NOMO-1 (cell line): ENCODE data around the gene TENM4.

Experiments
- DNase-seq, 2 experiments: peaks; one replicate each; lab custom pipeline; 2025; ENCODE audit not compliant: unreplicated experiment in 2 of 2; lab: John Stamatoyannopoulos, UW

TENM4 gene

DNA sequence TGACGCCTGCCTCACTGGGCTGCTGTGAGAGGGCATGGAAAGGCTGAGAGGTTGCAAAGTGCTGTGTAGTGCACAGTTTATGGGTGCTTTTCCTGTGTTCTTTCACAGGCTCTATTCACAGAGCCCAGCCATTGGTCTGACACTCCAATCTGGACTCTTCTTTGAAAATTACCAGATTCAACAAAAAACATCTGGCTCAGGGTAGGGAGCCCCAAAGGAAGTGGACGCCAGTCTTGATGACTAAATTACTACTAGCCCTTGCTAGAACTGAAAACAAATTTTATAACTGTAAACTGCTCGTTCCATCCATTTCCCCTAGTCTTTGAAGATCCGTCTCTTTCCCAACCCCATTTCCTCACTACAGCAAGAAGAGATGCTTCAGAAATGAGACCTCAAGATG is 178.6 kb downstream of the TENM4 start:
- DNase-seq = no peak

DNA sequence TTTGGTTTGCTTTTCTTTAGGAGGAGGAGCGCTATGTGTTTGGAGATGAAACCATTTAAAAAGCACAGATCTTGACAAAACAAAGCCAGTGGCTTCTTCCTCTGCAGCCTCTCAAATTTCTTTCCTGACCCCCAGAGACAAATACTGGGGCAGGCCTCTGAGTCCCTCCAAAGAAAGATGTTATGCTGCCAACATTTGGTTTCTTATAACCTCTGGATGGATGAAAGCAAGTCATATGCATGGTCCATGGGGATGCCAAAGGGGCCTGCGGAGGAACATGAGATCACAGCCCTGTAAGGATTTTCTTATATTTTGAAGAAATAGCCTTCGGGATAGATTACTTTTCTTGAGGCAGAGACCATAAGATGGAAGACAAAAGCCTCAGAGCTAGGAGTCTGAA is 179.1 kb downstream of the TENM4 start:
- DNase-seq = no peak

DNA sequence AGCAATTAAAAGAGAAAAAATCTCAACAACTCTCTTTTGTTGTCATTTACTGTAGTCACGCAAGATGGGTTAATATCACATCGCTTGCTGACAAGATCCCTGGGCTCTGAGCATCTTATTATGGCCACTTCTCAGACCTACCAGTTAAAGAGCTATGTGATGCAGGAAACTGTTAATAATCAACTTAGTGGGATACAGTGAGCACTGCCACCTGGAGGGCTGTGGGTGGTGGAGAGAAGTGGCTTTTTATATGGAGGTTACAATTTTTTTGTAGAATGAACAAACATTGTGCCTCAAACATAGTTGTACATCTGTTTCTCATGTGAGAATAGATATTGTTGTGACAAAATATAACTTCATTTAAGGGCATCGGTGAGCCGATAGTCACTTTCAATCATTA is 181.0 kb downstream of the TENM4 start:
- DNase-seq = no peak

DNA sequence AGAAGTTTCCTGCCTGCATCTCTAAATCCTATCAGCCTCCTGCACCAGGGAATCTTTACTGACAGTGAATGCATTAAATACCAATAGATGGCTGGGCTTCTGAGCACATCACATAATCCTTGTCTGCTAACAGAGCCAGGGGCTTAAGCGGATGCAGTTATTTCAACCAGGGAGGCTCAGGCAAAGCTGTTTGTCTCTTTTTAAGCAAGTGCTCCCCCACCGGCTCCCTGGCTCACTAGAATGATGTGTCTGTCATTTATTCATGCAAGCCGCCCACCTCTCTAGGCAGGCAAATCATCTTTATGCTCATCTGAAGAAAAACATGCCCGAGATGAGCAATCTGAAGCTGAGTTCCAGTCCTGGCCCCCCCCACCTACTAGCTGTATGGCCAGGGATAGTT is 182.3 kb downstream of the TENM4 start:
- no peak for DNase-seq

DNA sequence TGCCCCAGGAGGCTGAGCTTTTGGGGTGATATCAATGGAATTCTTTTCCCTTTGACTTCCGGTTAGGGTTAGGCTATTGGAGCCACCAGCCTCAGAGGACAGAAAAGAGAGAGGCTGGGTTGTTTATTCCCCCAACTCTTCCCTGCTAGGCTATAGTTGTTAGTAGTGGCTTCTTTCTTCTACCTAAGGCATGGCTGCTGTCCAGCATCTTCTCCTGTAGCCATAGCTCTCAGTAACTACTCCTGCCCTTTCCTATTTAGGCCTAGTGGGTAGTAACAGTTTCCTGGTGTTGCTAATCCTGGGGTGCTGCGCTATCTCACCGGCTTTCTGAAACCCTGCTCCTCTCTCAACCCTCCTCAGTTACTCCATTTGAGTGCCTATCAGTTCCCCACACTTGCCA is 184.9 kb downstream of the TENM4 start:
- DNase-seq = no peak

DNA sequence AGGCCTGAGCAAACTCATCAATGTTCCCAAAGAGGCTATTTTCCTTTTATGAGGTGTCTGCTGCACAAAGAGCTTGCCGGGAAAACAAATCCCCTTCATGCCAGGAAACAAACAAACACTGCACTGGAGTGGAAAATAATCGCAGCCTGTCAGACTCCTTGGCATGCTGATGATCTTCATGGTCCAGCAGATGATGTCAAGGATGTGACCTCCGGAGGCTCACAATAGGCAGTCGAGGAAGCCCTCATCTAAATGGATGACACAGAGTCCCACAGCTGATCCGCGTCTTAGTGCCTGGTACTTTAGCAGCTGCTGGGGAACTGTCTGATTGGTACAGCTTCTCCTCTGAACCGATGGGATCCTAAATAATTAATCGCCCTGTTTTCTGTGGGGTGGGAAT is 187.6 kb downstream of the TENM4 start:
- no peak for DNase-seq

DNA sequence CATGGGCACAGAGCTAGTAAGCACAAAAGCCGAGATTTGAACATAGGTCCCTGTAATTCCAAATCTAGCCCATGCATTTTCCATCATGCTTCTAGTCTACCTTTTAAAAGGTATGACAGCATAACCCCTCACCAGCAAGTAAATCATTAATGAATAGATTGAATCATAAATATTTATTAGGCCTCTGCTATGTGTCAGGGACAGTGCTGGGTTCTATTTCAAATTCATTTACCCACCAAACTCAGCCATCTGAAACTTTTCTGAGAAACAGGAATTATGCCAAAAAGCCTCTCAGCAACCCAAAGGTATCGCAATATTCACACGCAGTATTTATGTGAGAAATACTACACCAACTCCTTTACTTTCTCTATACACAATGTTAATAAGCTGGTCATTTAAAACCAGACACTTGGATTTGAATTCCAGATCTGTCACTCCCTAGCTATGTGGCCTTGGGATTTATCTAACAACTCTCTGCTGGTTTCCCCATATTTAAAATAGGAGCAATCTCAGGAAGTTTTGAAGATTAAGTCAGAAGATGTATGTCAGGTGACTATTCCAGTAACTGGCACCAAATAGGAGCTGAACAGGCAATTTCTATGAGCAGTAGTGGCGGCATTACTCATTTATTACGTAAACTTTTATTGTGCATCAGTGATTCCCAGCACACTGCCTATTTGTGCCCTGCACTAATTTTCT is 191.4 kb downstream of the TENM4 start:
- no peak for DNase-seq

DNA sequence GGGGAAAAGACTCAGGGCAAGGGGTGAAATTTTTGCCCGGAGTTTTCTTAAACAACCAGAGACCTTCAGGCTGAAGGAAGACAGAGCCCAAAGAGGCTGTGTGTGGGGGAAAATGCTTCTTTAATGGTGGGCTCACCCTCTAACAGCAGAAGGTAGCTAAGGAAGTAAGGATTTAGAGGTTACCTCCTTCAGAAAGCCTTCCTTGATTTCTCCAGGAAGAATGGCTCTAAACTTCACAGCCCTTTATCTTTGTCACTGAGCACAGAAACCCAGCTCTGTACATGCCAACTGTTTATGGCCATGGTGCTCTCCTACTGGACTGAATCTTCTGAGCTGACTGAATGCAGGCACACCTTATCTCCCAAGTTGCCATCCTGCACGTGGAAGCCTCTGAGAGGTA is 196.0 kb downstream of the TENM4 start:
- no peak for DNase-seq

DNA sequence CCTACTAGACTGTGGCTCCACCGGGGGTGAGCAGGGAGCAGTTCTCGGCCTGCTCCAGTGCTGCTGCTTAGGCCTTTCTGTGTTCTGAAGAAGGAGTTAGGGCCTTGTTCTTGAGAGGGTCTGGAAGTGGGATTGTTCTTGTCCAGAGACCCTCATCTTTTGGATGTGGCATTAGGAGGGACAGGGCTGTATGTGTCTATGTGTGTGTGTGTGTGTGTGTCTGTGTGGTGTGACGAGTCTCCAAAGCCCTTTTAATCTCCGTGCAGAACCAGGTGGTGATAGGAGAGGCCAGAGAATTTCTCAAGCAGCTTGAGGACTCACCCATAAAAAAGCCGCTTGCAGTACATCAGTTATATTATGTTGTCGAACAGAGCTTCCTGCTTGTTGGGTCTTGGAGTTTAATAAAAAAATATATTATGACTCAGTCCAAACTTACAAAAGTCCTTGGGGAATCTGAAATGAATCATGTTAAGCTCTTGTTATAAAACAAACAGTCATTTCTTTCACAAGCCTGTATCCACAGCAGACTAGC is 196.5 kb downstream of the TENM4 start:
- no peak for DNase-seq

DNA sequence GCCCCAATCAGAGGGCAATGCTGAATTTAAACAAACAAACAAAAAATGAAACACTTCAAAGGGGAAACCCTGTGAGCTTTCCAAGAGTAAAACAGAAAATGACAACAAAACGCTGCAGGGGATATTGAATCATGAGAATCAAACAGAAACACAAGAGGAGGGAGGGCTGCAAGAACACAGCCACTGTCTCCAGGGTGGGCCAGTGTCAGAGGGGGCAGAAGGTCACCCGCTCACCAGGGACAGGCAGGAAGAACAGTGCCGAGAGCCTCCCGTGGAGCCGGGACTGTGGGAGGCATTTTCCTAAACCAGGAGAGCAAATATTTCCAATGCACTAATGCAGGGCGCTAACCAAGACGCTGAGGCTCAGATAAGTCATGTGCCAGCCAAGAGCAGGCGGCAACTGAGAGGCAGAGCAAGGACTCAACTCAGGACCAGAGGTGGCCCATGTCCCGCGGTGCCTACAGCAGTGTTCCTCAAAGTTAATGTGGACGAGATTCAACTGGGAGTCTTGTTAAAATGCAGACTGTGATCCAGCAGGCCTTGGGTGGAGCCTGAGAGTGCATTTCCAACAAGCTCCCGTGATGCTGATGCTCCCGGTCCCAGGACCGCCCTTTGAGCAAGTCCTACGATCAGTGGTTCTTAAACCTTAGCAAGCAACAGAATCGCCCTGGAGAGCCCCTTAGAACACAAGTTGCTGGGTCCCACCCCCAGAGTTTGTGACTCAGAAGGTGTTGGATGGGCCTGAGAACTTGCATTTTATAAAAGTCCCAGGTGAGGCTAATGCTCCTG is 197.2 kb downstream of the TENM4 start:
- no peak for DNase-seq

DNA sequence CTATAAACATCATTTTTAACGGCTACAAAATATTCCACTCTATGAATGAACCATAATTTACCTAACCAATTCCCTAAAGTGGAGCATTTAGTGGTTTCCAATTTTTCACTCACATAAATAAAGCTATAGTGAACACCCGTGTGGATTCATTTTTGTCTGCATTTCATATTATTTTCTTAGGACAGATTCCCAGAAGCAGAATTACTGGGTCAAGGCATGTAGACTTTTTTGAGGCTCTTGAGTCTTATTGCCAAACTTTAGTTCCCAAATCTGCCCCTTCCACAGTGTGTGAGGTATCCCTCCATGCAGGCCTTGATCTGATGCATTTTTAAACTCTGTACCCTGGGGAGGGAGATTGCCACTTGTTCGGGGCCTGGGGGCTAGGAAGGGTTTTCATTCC is 198.2 kb downstream of the TENM4 start:
- DNase-seq = no peak

DNA sequence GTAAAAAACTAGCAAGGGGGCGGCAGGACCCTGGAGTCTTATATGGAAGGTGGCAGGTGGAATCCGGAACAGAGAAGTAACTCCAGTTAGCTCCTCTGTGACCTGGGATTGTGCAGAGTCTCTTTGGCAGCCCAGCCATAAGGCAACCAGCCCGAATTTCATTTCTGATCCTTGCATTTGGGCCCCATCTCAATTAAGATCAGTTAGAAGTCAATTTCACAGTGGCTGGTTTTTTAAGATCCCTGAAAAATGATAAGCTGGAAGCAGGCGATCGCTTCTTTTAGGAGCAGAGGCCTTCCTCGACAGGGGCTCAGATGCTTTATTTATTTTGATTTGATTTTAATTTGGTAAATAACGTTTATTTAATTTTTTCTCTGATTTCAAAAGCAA is 199.0 kb downstream of the TENM4 start:
- no peak for DNase-seq

DNA sequence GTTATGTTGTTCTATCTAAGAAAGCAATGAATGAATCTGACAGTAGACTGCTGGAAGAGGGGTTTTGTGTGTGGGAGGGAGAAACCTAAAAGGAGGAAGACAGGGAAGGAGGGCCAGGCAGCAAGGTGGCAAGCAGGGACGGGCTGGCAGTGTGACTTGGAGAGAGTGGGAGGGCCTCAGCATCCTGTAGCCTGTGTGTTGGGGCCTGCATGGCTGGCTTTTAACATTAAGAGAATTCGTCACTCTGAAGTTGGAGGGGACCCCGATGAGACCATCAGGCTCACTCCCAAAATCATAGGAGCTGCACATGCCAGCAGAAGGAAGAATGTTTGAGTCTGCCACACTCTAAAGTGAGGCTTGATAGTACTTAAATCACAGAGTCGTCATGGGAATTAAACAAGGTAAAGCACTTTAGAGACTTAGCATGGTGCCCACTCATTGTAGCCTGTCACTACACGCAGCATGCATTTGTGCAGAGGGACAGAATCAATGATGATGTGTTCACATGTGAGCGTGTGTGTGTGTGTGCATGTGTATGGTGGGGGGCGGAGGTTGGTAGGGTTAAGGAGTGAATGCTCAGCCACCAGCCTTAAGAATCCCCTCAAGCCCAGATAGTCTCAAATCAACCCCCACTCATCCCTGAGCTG is 199.5 kb downstream of the TENM4 start:
- no peak for DNase-seq

DNA sequence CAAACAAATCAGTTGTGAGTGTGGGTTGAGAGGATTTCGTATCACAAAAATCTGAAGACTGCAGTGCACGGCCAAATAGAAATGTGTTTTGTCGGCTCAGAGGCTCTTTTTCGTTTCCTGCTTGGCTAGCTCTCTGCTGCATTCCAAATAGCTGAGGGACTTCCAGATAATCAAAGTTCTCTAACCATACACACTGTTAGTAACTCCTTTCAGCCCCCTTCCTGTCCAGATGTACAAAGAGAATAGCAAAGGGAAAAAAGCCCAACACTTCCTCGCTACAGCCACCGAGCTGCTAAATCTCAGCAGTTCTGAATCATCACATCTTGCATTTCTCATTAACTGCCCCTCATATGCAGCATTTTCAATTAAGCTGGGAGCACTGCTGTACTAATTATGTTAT is 203.1 kb downstream of the TENM4 start:
- DNase-seq = no peak

DNA sequence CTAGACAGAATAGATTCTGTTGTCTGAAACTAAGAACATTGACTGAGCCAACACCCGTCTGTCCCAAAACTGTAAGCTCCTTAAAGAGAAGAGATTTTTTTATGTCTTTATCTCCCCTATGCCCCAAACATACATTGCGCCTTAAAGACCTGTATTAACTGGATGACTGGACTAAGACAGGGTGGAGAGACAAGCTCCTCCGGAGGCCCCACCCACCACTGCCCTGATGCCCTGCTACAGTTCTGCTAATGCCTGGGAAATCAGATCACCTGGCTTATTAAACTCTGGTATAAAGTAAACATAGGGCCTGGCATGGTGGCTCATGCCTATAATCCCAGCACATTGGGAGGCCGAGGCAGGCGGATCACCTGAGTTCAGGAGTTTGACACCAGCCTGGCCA is 203.7 kb downstream of the TENM4 start:
- no peak for DNase-seq

DNA sequence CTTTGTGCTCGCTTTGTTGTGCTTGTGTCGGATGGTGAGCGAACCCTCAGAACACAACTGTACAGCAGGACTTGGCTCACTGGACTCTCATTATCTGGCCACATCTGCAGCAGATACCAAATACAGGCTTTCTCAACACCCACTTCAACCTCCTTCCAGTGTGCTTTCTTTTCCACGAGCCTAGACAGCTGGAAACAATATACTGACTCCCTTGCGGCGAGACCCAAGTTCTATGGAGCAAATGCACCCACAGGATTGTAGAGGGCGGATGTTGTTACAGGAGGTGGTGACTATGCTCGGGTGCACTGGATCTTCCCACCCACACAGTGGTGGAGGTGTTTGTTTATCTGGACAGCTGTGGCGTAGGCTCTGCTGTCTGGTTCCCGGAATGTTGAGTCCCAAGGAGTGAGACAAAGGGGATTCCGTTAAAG is 204.3 kb downstream of the TENM4 start:
- no peak for DNase-seq

DNA sequence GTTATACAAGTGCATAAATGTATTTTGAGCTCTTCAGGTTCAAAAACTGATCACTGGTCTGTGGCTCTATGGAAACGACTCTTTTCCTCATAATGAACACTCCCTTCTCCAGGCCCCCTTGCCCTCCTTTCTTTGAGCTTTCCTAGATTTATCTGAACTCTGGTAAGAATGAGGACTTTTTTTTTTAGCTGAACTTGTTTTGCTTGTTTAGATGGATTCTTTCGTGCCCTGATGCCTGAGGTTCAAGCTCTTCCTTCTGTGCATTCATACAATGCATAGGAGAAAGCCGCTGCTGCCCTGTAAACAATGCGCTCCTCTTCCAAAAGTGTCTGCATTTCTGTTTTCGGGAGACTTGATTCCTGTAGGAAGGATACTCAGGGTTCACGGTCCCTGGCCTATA is 205.1 kb downstream of the TENM4 start:
- no peak for DNase-seq

DNA sequence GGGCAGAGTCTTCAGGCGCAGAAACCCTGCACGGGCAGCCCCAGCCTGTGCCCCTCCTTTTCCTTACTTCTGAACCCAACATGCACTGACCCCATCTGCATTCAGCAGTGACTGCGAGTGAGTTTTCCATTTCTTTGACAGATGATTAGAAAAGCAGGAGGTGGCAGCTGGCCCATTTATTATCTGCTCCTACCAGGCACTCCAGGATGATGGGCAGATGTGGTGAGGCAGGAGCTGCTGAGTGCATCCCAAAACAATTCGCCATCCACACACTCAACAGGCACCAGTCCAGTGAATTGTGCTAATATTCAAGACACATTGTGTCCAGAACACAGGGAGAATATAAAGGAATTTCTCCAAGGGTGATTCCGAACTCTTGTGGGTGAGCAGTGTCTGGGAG is 208.5 kb downstream of the TENM4 start:
- DNase-seq = no peak

DNA sequence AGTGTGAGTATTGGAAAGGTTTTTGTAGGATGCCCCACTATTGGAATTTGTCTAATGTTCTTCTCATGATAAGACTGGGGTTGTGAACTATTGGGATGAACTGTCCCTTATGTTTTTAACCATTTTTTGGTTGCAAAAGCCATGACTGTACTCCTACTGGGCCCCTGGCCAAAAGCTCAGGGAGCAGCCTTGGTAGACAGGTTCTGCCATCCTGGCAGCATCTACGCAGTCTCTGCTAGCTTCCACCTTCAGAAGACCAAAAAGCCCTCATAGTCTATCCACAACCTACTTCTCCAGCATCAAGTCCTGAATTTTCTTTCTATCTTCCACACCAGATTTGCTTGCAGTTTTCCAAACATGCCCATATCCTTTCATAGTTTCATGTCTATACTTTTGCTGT is 211.8 kb downstream of the TENM4 start:
- DNase-seq = no peak

DNA sequence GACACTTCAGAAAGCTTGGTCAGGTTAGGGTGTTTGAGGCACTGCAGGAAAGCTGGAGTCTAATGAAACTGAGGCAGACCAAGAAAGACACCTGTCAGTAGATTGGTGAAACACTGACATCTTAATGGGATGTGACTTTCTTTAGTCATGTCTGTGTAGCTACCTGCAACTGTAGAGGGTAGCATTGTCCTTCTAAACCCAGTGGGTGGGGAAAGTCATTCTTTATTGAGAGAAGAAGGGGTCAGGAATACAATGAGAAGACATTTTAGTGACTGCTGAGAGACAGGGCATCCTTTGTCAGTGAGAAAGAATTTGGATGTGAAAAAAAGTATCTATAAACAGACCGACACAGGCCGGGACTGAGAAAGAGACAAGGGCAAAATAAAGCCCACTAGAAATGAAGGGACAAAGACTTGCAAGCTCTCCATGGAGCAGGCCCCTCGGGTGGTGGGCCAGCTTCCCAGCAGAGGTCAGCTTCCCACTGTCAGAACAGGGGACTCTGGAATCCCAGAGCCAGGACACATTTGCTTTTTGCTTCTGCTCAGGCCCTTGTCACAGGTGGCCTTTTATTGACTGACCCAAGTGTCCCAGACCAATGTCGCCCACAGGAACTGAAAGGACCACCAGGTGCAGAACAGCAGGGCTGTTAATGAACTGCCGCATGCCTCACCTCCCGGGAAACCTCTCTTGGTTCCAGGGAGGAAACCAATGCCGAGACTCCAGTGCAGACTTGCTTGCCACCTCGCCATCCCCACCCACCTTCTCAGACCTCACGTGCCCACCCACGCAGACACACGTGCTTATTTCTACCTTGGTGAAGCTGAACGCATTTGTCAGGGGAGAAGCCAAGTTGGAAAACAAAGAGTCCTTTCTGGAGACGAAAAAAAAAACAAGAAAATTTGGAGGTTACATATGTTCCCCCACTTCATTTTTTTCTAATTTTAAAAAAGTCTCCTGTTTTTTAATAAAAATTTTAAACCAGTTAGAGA is 212.8 kb downstream of the TENM4 start:
- DNase-seq = no peak

DNA sequence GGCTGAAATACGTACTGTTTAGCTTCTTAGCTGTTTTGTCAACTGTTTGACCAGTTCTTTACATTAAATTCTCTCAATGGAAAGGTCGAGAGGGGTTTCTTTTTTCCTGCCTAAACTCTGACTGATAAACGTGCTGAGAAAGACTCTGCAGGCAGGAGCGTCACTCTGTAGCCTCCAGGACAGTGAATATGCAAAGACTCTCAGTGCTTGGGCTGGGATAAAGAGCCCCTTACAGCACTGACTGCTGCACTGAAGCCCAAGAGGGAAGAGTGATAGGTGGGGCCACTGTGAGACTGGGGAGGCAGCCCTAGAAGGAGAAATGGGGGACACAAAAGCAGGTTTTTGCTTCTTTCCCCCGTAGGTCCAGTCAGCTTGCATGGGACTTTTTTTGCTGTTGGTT is 213.5 kb downstream of the TENM4 start:
- DNase-seq = no peak
